NCI-H2196 (cell line): ENCODE results near the gene CEL.

Experiments
- DNase-seq: peaks from one replicate; lab custom pipeline; 2025; ENCODE audit not compliant: unreplicated experiment; lab: John Stamatoyannopoulos, UW

Gene CEL

GRCh38 chr9:133061764-133062145, at the start of gene CEL:
Gene CEL, plus strand, starts transcription at chr9:133061981. Its CDS starts 22 bp downstream, at chr9:133062003.
- DNase-seq = peak; percentile 18

GRCh38 chr9:133014696-133015095, 47.1 kb upstream of the CEL start:
- no peak for DNase-seq

- DNase-seq = no peak
Observed at GRCh38 chr9:133023117-133023890, 38.5 kb upstream of the CEL start.

DNA sequence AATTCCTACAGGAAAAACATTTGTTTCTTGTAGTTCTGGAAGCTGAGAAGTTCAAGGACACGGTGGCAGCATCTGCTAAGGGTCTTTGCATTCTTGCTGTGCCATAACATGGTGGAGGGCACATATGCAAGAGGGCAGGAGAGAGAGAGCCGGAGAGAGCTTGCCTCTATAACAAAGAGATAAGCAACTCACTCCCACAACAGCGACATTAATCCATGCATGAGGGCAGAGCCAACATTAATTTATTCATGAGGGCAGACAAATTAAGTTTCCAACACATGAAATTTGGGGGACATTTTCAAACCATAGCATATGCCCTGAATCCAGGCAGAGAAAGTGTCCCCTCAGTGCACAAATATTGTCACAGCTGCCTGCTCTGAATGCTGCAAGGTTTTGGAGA, 35.4 kb upstream of the CEL start:
- no peak for DNase-seq

DNA sequence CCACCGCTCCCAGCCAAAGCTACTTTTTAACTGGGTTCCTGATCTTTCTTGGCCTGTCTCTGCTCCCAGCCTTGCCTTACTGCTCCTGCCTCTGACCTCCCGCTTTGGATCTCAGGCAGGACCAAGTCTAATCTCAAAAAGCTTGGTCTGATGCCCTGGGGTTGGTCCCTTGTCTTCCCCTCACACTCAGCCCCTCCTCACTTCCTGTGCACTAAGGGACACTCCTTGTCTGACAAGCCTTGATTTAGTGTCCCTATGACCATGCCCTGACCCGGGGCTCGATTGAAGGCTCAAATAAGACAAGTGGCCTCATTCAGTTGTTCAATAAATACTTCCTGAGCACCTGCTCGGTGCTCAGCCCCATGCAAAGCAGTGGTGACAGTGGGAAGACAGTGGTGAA, 34.6 kb upstream of the CEL start:
- DNase-seq = no peak

DNA sequence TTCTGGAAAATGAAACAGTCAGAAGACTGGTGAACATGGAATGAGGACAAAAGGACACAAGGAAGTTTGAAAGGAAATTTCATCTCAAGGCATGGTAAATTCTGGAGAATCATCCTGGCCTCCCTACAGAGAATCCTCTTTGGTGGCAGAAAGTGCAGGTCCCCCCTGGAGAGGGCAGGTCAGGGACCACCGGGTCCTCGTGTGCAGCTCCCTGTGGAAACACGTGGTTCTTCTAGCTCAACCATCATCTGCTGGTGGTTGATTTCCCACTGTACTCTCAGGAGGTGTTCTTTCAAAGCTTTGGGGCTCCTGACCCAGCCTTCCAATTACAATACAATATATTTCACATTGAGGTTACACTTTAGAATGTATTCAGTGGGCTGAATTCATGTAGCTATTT, 33.6 kb upstream of the CEL start:
- DNase-seq = no peak

DNA sequence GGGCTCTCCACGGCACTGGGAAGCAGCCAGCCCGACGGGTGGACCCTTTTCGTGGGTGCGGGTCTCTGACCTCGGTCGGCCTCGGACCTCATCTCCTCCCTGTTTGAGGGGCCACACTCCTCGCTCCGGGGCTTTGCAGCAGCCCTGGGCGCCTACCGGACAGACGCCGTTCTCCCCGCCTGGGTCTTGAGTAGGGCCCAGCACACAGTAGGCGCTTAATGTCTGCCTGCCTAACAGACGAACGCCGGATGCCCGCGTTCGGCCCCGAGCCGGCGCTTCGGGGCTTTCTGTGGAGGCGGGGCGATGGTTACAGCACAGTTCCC, 31.8 kb upstream of the CEL start:
- no peak for DNase-seq

- peak; percentile 98 for DNase-seq
Observed at GRCh38 chr9:133030317-133031129, 31.3 kb upstream of the CEL start, which contains the start of gene GTF3C5. Gene GTF3C5, plus strand, starts transcription at chr9:133030997. Its CDS starts 15 bp downstream, at chr9:133031012.

- DNase-seq = no peak
Observed at GRCh38 chr9:133031130-133031422, 30.7 kb upstream of the CEL start.

DNA sequence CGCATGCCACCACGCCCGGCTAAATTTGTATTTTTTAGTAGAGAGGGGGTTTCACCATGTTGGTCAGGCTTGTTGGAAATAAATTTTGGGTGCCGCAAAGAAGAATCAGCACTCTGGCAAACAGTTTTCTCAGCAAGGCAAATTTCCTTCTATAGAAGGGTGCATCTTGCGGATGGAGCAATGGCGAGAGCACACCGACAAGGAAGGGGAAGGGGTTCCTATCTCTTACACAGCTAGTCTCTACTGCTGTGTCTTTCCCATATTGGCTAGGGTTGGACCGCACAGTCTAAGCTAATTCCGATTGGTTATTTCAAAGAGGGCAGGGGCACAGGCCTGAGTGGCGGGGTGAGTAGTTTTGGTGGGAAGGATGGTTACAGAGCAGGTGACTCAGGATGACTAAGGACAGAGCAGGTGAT, 30.3 kb upstream of the CEL start:
- no peak for DNase-seq

- DNase-seq = no peak
Observed at GRCh38 chr9:133032171-133032570, 29.6 kb upstream of the CEL start.

DNA sequence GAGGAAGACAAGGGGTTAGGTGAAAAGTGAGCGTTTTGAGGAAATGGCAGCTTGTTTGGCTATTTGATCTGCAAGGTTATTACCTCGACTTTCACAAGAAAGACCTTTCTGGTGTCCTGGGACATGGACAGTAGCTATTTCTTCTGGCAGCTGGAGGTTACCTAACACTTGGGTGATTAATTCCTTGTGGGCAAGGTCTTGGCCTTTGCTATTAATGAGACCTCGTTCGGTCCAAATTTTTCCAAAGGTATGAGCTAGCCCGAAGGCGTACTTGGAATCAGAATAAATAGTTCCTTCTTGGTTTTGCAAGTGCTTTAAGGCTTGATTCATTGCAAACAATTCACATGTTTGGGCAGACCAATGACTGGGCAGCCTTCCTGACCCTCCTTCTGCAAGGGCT, 26.1 kb upstream of the CEL start:
- DNase-seq = no peak

DNA sequence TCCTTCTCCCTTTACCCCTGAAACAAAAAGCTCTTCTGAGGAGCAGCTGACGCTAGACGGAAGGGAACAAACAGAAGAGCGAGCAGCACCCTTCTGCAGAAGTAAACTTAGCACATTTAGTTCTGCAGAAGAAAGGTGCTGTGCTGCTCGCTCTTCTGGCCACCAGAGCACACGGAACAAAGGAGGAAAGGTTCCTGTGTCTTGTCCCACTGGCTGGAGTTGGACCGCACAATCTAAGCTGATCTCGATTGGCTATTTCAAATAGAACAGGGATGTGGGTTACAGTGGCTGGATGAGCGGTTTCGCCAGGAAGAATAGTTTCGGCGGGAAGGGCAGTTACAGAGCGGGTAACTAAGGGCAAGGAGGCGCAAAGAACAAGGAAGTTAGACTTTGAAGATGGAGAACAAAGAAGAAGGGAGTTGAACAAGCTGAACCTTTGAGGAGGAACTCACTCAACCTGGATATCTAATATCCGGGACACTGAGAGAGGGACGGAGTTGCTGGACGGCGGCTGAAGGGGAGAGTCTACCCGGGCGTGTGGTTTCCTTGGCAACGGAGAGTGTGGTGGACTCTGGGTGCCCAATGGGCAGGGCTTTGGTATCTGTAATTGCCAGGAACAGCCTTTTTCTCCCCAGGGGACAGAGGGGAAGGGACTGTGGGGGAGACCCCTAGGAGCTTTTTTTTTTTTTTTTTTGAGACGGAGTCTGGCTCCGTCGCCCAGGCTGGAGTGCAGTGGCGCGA, 23.8 kb upstream of the CEL start:
- DNase-seq = no peak

DNA sequence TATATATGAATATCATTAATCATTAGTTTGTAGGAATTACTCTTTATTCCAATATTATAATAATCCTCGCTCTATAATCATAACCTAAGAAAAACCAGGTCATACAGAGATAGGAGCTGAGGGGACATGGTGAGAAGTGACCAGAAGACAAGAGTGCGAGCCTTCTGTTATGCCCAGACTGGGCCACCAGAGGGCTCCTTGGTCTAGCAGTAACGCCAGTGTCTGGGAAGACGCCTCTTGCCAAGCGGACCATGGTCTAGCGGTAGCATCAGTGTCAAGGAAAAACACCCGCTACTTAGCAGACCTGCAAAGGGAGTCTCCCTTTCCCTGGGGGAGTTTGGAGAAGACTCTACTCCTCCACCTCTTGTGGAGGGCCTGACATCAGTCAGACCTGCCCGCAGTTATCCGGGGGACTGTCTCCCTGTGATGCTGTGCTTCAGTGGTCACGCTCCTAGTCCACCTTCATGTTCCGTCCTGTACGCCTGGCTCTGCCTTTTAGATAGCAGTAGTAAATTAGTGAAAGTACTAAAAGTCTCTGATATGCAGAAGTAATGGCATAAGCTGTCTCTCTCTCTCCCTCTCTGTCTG, 20.8 kb upstream of the CEL start:
- DNase-seq = peak; percentile 33

GRCh38 chr9:133041958-133042357, 19.8 kb upstream of the CEL start:
- no peak for DNase-seq

DNA sequence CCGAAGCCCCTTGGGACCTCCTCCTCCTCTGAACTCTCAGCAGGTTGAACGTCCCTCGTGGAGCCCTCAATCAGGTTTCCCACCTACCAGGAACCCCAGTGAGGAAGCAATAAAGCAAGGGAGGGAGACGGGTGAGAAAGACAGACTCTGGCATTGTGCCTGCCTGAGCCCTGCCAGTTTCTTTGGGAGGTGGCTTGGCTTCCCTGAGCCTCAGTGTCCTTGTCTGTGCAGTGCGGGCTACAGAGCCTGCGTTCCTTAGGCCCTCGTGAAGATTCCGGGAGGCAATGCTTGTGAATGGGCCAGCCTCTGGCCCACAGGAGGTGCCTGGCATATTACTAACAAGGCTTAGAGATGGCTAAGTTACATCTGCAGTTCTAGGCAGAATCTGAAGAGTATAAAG, 19.1 kb upstream of the CEL start:
- no peak for DNase-seq

DNA sequence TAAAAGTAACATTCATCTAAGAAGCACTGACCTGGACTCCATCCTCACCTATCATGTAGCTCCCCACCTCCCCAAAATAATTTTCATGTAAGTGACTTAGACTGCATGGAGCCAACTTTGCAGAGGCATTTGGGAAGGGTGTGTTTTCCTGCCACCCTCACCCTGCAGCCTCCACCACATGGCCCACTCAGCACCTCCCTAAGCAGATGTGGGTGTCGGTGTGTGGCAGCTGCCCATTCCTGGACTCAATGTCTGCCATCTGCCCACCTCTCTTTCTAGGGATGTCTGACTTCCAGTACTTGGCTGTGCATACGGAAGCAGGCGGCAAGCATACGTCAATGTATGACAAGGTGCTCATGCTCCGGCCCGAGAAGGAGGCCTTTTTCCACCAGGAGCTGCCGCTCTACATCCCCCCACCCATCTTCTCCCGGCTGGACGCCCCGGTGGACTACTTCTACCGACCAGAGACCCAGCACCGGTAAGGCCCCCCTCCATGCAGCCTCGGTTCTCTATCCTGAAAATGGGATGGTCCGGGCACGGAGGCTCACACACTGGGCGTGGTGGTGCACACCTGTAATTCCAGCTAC, 18.2 kb upstream of the CEL start:
- DNase-seq = no peak

- no peak for DNase-seq
Observed at GRCh38 chr9:133044125-133044524, 17.7 kb upstream of the CEL start.

DNA sequence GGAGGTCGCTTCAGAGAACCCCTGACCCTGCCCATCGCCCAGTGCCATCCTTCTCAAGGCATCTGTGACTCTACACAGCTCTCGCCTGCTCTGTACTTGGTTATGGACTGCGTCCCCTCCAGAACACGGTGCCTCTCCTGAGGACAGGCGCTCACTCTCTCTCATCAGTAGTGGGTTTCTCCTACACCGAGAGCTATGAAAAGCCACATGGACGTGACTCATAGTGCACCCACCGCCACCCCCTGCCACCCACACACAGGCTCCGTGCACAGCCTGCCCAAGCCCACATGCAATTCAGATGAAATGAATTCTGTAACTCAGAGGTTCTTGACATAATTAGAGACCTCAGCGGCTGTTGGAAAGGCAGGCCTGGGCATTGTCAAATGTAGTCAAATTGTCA, 17.1 kb upstream of the CEL start:
- no peak for DNase-seq

GRCh38 chr9:133045132-133045531, 16.6 kb upstream of the CEL start:
- DNase-seq = no peak

DNA sequence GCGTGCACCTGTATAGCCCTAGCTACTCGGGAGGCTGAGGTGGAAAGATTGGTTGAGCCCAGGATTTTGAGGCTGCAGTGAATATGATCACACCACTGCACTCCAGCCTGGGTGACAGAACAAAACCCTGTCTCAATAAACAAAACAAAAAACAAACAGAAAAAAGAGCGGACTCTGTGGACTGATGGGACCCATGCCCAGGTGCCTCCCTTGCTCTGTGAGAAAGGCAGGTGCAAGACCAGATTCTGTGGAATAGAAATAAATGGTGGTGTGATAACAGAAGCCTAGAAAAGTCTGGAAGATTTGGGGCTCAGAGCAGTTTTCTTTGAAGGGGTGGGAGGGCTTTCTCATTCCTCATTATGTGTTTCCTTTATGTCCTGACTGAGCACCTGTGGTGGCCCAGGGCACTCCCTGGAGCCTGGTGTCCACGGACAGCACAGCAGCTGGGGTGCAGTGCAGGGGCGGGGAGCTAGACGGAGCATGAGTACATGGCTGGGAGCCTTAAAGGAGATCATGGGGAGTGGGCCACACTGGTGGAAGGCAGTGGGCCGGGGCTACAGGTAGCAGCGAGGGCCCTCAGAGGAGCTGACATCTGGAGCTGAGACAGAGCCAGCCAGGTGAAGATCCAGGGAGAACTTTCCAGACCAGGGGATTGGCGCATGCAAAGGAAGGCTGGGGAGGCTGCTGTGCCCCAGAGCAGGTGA, 15.4 kb upstream of the CEL start:
- DNase-seq = no peak
